ENCODE measurements around the gene TAS2R1. TPM values are rescaled to one million over a fixed set of nuclear protein-coding genes. Genes with fewer than 3 reads are reported as not detected.

TAS2R1 gene, protein sequence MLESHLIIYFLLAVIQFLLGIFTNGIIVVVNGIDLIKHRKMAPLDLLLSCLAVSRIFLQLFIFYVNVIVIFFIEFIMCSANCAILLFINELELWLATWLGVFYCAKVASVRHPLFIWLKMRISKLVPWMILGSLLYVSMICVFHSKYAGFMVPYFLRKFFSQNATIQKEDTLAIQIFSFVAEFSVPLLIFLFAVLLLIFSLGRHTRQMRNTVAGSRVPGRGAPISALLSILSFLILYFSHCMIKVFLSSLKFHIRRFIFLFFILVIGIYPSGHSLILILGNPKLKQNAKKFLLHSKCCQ
- not detected for total RNA-seq
- polyA plus RNA-seq (ENCODE audit: insufficient read depth, low read depth, low replicate concordance), result not detected
- long read RNA-seq, donor 1, result 0 reads
- long read RNA-seq, donor 2, result 0 reads
- long read RNA-seq, donor 3, result 0 reads
- long read RNA-seq, donor 4, result 0 reads
- long read RNA-seq, donor 5, result 0 reads
- long read RNA-seq, donor 6, result 0 reads
- long read RNA-seq, donor 7, result 0 reads
- long read RNA-seq, donor 8, result 0 reads
- long read RNA-seq, donor 9, result 0 reads
- long read RNA-seq, donor 10, result 0 reads

- no peak for TF ChIP-seq CTCF (IDR thresholded peaks at IDR 0.05; ENCODE audit: borderline replicate concordance, extremely low read depth, insufficient read depth)
- Histone ChIP-seq H3K4me3 (ENCODE audit: low read length in 3 of 3) (no peak within 1 kb of the TSS), H3K9ac (ENCODE audit: low read length in 3 of 3) (no peak within 1 kb of the TSS), H3K36me3 (ENCODE audit: control insufficient read depth in 2 of 3, insufficient read depth in 3 of 3, low read length in 3 of 3) (no peaks in the 10 kb centered on the region), H3K27me3 (ENCODE audit: control insufficient read depth, insufficient read depth, low read length) (no peaks in the 10 kb centered on the region), H3K9me3 (ENCODE audit: control insufficient read depth in 2 of 3, insufficient read depth in 1 of 3, low read length in 3 of 3) (no peaks in the 10 kb centered on the region), H3K27ac (ENCODE audit: low read depth in 2 of 2, low read length in 2 of 2) (no peak within 1 kb of the TSS), H3K4me1 (ENCODE audit: control insufficient read depth in 2 of 3, insufficient read depth in 2 of 3, low read depth in 1 of 3, low read length in 3 of 3) (no peaks in the 10 kb centered on the region)
- FAIRE-seq (no peak), DNase-seq (no peak)
- intact Hi-C loops (cut with DNase I), result no loop called here
Observed at GRCh38 chr5:9630251-9630650, at the start of gene TAS2R1. TSS of gene TAS2R1 (minus strand) at chr5:9630351. CDS start at chr5:9630032, 319 bp downstream.

DNA sequence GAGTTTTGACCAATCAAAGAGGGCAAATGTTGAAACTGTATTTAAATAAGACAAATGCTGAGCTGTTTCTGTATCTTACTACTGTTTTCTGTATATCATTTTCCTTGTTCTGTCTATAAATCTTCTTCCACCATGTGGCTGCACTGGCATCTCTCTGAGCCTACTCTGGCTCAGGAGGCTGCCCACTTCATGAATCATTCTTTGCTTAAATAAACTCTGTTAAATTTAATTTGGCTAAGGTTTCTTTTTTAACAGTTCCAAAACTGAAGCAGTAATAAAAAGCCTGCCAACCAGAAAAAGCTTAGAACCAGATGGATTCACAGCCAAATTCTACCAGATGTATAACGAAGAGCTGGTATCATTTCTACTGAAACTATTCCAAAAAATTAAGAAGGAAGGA lies 40.2 kb upstream of the TAS2R1 start:
- H3K27me3 ChIP-seq (ENCODE audit: control insufficient read depth, insufficient read depth, low read length), result no peaks in the 10 kb centered on the region
- H3K9ac ChIP-seq (ENCODE audit: low read length in 3 of 3), result no peak overlapping the region
- no peak for FAIRE-seq
- intact Hi-C loops (cut with DNase I), result no loop called here
- no peak overlapping the region for H3K4me3 ChIP-seq (ENCODE audit: low read length in 3 of 3)
- no peak for DNase-seq
- no peak for TF ChIP-seq CTCF (IDR thresholded peaks at IDR 0.05; ENCODE audit: borderline replicate concordance, extremely low read depth, insufficient read depth)
- no peaks in the 10 kb centered on the region for H3K4me1 ChIP-seq (ENCODE audit: control insufficient read depth in 2 of 3, insufficient read depth in 2 of 3, low read depth in 1 of 3, low read length in 3 of 3)
- H3K36me3 ChIP-seq (ENCODE audit: control insufficient read depth in 2 of 3, insufficient read depth in 3 of 3, low read length in 3 of 3), result no peaks in the 10 kb centered on the region
- peaks cover 0 to 5% (median 0%) of the 10 kb centered on the region in 3 donors for H3K9me3 ChIP-seq (ENCODE audit: control insufficient read depth in 2 of 3, insufficient read depth in 1 of 3, low read length in 3 of 3)
- H3K27ac ChIP-seq (ENCODE audit: low read depth in 2 of 2, low read length in 2 of 2), result no peak overlapping the region

GRCh38 chr5:9667906-9668305 lies 37.8 kb upstream of the TAS2R1 start:
- no peak for TF ChIP-seq CTCF (IDR thresholded peaks at IDR 0.05; ENCODE audit: borderline replicate concordance, extremely low read depth, insufficient read depth)
- Histone ChIP-seq H3K9me3 (ENCODE audit: control insufficient read depth in 2 of 3, insufficient read depth in 1 of 3, low read length in 3 of 3) (peaks cover 0 to 5% (median 0%) of the 10 kb centered on the region in 3 donors), H3K27me3 (ENCODE audit: control insufficient read depth, insufficient read depth, low read length) (no peaks in the 10 kb centered on the region), H3K27ac (ENCODE audit: low read depth in 2 of 2, low read length in 2 of 2) (no peak overlapping the region), H3K36me3 (ENCODE audit: control insufficient read depth in 2 of 3, insufficient read depth in 3 of 3, low read length in 3 of 3) (no peaks in the 10 kb centered on the region), H3K4me3 (ENCODE audit: low read length in 3 of 3) (no peak overlapping the region), H3K9ac (ENCODE audit: low read length in 3 of 3) (no peak overlapping the region), H3K4me1 (ENCODE audit: control insufficient read depth in 2 of 3, insufficient read depth in 2 of 3, low read depth in 1 of 3, low read length in 3 of 3) (no peaks in the 10 kb centered on the region)
- no peak for DNase-seq
- FAIRE-seq, result no peak
- intact Hi-C loops (cut with DNase I), result no loop called here

Measured in kidney (tissue), 22 donors.